Inferior parietal cortex (tissue), 1 donor: Measurements from ENCODE around the gene PROKR2.

Experiments
- DNase-seq: peaks from one replicate; pipeline ENCODE4 v3.0.0-alpha.2; 2016; ENCODE audit errors: extremely low spot score

Gene PROKR2

DNA sequence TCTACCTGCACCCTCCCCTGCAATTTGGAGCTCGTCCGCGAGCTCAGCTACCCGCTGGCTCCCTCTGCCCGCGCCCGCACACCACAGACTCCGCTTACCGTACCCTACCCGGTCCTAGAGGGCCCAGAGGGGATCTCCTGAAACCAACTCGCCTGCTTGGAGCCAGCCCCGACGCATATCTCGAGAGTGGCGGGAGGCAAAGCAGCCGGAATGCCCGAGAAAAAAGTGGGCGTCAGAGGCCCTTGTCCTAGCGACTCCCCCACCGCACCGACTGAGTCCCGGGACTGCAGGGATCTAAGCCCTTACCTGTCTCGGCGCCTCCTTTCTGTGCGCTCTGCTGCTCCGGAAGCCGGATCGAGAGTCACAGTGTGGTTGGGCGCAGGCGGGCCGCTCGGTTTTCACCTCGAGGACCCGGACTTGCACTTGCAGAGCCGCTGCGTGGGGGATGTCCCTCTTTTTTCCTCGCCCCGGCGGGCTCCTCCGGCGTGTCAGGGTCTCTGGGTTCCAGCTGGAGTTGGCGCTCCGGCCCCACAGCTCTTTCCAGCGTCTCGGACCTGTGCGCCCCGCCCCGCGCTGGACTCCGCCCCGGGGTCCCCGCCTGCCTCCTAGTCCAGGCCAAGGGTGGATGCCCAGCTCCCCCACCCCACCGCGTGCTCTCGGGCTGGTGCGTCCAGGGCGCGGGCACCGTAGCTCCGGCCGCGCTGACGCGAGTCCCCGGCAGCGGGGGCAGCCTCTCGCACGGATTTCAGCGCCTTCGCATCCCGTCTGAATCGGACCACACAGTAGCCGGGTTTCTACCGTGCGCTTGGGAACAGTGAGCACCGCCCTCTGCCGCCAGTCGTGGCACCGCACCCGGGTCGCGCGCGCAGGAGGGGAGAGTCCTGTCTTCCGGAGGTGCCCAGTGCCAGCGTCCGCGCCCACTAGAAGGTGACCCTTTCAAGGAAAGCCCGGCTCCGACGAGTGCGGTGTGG, at the start of gene PROKR2:
Gene PROKR2, minus strand, starts transcription at position 767 of the 971 bp plus-strand sequence. CDS start 2,585 bp downstream, outside the sequence.
- no peak for DNase-seq

- no peak for DNase-seq
Measured at GRCh38 chr20:5364997-5365597, 48.3 kb upstream of the PROKR2 start.

- no peak for DNase-seq
Measured at GRCh38 chr20:5364136-5364821, 47.5 kb upstream of the PROKR2 start.

DNA sequence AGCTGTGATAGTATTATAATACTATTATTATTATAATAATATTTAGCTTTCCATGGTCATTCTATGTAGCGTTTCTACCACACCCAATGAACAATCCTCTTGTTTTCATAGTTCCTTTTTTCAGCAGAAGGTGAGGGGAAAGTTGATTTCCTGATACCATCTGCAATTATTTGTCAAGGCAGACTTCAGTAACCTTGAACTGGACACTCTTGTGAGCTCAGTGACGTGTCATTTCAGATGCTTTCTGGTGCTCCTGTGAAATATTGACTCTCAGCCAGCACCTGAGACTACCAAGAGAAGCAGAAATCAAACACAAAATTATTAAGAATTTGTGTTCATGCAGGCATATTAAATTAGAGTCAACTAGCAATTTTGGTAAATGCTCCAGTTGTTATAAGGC, 46.0 kb upstream of the PROKR2 start:
- DNase-seq, result no peak

DNA sequence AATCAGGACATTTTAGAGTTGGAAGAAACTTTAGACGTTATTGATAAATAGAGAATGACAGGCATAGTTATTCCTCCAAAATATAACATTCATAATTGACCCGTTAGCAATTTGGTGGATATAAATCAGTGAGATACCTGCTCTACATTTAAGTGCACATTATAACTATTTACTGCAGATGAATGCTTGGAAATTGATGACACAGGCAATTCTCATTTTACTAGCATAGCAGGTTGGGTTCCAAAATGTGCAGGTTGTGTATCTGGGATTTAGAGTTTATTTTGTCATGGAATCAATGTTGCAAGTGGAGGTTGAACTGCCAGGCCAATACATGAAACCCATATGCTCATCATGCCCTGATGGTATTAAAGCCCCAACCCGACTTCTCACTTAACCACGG, 44.4 kb upstream of the PROKR2 start:
- DNase-seq, result no peak

GRCh38 chr20:5357946-5358345, 41.2 kb upstream of the PROKR2 start:
- no peak for DNase-seq

GRCh38 chr20:5356941-5357340, 40.2 kb upstream of the PROKR2 start:
- no peak for DNase-seq

- no peak for DNase-seq
Measured at GRCh38 chr20:5354901-5355300, 38.1 kb upstream of the PROKR2 start.

DNA sequence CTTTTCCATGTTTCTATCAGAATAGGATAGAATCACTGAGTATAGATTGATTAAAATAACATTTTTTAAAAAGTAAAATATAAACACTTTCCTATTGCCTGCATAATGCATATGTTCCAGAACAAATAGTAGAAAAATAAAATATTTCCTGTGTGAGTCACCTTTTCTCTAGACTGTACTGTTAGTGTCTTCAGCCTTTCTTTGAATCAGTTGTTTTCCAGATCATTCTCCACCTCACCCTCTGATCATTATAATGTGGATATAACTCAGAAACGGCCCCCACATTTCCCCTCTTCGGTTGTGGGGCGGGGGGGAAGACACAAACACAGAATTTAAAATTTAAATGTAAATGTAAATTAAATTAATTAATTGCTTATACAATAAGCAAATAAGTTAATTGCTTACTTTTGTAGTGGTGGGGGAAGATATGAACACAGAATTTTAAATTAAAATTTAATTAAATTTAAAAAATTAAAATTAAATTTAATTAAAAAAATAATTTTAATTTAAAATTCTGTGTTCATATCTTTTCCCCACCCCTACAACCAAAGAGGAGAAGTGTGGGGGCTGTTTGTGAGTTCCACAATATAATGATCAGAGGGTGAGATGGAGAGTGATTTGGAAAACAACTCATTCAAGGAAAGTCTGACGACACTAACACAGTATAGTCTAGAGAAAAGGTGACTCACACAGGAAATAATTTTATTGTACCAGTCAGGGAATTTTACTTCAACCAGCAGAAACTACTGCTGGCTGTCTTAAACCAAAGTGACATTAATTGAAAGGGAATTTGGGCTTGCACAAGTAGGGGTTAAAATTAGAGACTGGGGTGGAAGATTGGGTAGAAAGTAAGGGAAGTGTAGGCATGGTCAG, 37.1 kb upstream of the PROKR2 start:
- DNase-seq, result no peak

DNA sequence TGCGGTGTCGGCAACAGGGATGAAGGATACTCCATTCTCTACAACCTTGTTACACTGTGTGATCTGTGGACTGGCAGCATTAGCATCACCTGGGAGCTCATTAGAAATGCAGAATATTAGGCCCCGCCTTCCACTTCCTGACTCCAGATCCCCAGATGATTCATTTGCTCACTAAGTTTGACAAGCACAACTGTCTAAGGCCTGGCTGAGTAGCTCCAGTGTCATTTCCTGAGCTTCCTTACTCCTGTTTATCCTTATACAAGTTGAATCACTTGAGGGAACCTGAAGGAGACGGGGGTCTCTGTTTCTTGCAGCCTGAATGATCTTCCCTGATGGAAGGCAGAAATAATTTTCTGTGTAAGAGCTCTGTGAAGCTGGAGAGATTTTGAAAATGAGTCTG, 32.7 kb upstream of the PROKR2 start:
- DNase-seq, result no peak

DNA sequence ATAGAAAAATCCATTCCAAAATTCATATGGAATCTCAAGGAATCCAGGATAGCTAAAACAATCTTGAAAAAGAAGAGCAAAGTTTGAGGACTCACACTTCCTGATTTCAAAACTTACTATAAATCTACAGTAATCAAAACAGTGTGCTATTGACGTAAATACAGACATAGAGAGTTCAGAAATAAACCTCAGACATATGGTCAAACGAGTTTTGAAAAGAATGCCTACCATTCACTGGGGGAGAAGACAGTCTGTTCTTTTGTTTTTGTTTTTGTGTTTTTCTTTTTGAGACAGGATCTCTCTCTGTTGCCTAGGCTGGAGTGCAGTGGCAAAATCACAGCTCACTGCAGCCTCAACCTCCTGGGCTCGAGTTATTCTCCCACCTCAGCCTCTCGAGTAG, 25.3 kb upstream of the PROKR2 start:
- no peak for DNase-seq

GRCh38 chr20:5331340-5331739, 14.6 kb upstream of the PROKR2 start:
- DNase-seq, result no peak

GRCh38 chr20:5328268-5328667, 11.5 kb upstream of the PROKR2 start:
- DNase-seq, result no peak

GRCh38 chr20:5327356-5327755, 10.6 kb upstream of the PROKR2 start:
- no peak for DNase-seq

- DNase-seq, result no peak
Measured at GRCh38 chr20:5315807-5316187, 957 bp downstream of the PROKR2 start.

DNA sequence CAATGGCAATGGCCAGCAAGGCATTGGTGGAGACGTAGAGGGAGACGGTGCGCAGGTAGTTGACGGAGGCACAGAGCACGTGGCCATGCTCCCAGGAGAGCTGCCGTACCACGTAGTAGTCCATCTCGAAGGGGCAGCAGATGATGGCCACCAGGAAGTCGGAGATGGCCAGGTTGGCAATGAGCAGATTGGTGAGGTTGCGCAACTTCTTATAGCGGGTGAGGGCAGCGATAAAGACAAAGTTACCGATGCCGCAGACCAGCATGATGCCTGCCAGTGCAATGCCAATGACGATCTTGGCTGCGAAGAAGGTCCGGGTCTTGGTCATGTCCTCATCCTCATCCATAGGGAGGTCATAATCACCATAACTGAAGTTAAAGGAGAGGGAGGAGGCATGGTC, 2.8 kb downstream of the PROKR2 start:
- no peak for DNase-seq

DNA sequence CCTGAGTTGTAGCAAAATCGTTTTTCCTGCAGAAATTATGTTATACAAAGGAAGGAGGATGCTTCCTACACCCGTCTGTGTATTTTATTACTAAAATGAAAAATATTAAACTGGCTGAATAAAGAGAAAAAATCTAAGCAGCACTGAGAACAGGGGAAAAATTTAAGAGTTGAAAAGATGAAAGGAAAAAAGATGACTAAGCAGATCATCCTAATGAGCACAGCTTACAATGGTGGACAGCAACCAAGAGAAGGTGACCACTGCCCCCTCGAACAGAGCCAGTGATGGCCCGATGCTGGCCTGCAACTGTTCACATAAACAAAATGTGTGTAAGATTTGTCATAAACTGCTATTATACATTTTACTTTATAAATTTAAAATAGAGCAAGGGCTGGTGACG, 4.2 kb downstream of the PROKR2 start:
- no peak for DNase-seq

GRCh38 chr20:5309971-5310370, 6.8 kb downstream of the PROKR2 start:
- DNase-seq, result no peak

- DNase-seq, result no peak
Measured at GRCh38 chr20:5298811-5299210, 17.9 kb downstream of the PROKR2 start.

GRCh38 chr20:5297280-5298004, 19.3 kb downstream of the PROKR2 start:
- no peak for DNase-seq

DNA sequence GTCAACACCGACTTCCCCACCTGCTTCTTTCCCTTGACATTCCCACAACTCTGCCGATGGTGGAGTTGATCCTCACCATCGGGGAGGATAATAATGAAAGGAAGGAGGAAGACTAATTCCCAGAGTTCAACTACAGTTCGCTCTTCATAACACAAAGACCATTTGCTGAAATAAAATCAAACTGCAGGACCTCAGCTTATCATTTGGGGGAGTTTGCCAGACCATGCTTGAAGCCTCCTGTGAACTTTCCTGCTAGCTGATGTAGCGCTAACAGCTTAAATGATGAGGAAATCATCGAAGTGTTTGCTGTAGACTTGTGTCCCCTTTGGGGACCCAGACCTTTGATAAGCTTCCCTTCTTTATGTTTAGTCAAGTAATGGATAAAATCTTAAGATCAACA, 26.2 kb downstream of the PROKR2 start:
- DNase-seq, result no peak
